GM23338 (cell line): ENCODE measurements around the gene TMEM239.

Experiments
- CREB1 ChIP-seq: fragments of 250-450 bp; sonication (Bioruptor Pico); IDR thresholded peaks from 2 replicates; pipeline ENCODE4 v1.5.0; 2020; ENCODE audit warnings: low read depth, mild to moderate bottlenecking, moderate library complexity
- CTCF ChIP-seq, 2 experiments: fragments of 200-600 bp in 1 of 2; sonication (generic) in 1 of 2; conservative IDR thresholded peaks; 2 replicates each; pipeline versions ENCODE4 v1.5.1 to v1.6.1; 2016 to 2017; ENCODE audit warnings: antibody characterized with exemption in 2 of 2, low read depth in 2 of 2, mild to moderate bottlenecking in 2 of 2, moderate library complexity in 1 of 2
- ETS1 ChIP-seq: IDR thresholded peaks from 2 replicates; pipeline ENCODE4 v1.6.1; 2016; ENCODE audit warnings: antibody characterized with exemption
- EZH2 ChIP-seq: fragments of 200-600 bp; sonication (generic); IDR thresholded peaks from one replicate; pipeline ENCODE4 v1.8.0; 2017; ENCODE audit warnings: antibody characterized with exemption, mild to moderate bottlenecking, low read depth; ENCODE audit not compliant: unreplicated experiment
- EZH2phosphoT487 ChIP-seq: fragments of 200-600 bp; sonication (generic); IDR thresholded peaks from one replicate; pipeline ENCODE4 v1.8.1; 2018; ENCODE audit warnings: antibody characterized with exemption; ENCODE audit not compliant: unreplicated experiment
- NANOG ChIP-seq: IDR thresholded peaks from 2 replicates; pipeline ENCODE4 v1.6.1; 2016; ENCODE audit warnings: antibody characterized with exemption, borderline replicate concordance
- POLR2AphosphoS5 ChIP-seq: IDR thresholded peaks from 2 replicates; pipeline ENCODE4 v1.6.1; 2016; ENCODE audit warnings: antibody characterized with exemption, low read depth
- REST ChIP-seq: IDR thresholded peaks from one replicate; pipeline ENCODE4 v1.6.1; 2018; ENCODE audit warnings: antibody characterized with exemption; ENCODE audit not compliant: unreplicated experiment
- ZNF114 ChIP-seq: fragments of 250-450 bp; sonication (Bioruptor Pico); IDR thresholded peaks from 2 replicates; pipeline ENCODE4 v1.5.0; 2020; ENCODE audit warnings: mild to moderate bottlenecking, moderate library complexity
- ZNF462 ChIP-seq: fragments of 250-450 bp; sonication (Bioruptor Pico); IDR thresholded peaks from 2 replicates; pipeline ENCODE4 v1.5.0; 2020; ENCODE audit warnings: mild to moderate bottlenecking, moderate library complexity

GRCh38 chr20:2851086-2851485, 34.9 kb downstream of the TMEM239 start:
- no peak for TF ChIP-seq EZH2
- no peak for TF ChIP-seq CTCF (conservative IDR thresholded peaks at IDR 0.05; ENCODE audit: low read depth in 2 of 2)
- TF ChIP-seq REST: no peak
- no peak for TF ChIP-seq ZNF114 (CRISPR knock-in tag)
- no peak for TF ChIP-seq EZH2phosphoT487
- no peak for TF ChIP-seq POLR2AphosphoS5
- no peak for TF ChIP-seq ETS1
- no peak for TF ChIP-seq CREB1 (CRISPR knock-in tag)
- TF ChIP-seq ZNF462 (CRISPR knock-in tag): no peak
- no peak for TF ChIP-seq NANOG
